ENCODE results near the gene PCSK5.

PCSK5 gene

DNA sequence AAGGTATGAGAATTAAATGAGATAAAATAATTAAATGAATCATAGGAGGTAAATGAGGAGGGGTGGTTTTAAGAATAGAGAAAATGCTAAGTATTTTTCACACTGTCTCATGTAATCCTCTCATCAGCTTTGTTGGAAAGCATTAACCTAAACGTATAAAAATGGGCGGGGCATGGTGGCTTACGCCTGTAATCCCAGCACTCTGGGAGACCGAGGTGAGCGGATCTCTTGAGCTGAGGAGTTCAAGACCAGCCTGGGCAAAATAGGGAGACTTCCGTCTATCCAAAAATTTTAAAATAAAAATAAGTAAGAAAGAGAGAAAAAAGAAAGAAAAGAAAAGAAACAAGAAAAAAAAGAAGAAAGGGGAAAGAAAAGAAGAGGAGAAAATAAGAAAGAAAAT lies 505.7 kb downstream of the PCSK5 start:
- no peak overlapping the region for H3K4me3 ChIP-seq (ENCODE audit: low read depth in 1 of 2, low read length in 1 of 2)
- H3K4me1 ChIP-seq (ENCODE audit: control insufficient read depth in 1 of 2, insufficient read depth in 1 of 2, low read depth in 1 of 2, low read length in 1 of 2), result peaks cover 17 to 19% of the 10 kb centered on the region in 2 experiments
- H3K27ac ChIP-seq, result no peak overlapping the region
- TF ChIP-seq, protein P1, sequence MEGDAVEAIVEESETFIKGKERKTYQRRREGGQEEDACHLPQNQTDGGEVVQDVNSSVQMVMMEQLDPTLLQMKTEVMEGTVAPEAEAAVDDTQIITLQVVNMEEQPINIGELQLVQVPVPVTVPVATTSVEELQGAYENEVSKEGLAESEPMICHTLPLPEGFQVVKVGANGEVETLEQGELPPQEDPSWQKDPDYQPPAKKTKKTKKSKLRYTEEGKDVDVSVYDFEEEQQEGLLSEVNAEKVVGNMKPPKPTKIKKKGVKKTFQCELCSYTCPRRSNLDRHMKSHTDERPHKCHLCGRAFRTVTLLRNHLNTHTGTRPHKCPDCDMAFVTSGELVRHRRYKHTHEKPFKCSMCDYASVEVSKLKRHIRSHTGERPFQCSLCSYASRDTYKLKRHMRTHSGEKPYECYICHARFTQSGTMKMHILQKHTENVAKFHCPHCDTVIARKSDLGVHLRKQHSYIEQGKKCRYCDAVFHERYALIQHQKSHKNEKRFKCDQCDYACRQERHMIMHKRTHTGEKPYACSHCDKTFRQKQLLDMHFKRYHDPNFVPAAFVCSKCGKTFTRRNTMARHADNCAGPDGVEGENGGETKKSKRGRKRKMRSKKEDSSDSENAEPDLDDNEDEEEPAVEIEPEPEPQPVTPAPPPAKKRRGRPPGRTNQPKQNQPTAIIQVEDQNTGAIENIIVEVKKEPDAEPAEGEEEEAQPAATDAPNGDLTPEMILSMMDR (IDR thresholded peaks at IDR 0.05), result no peak
- no peaks in the 10 kb centered on the region for H3K9me3 ChIP-seq
- H3K27me3 ChIP-seq, result no peaks in the 10 kb centered on the region
- H3K36me3 ChIP-seq, result no peaks in the 10 kb centered on the region

DNA sequence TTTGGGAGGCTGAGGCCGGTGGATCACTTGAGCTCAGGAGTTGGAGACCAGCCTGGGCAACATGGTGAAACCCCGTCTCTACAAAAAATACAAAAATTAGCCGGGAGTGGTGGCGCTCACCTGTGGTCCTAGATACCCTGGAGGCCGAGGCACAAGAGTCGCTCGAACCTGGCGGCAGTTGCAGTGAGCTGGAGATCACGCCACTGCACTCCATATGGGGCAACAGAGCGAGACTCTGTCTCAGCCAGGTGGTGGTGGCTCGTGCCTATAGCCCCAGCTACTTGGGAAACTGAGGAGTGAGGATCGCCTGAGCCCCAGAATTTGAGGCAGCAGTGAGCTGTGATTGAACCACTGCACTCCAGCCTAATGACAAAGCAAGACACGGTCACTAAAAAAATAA lies 506.1 kb downstream of the PCSK5 start:
- H3K36me3 ChIP-seq, result no peaks in the 10 kb centered on the region
- no peak overlapping the region for H3K27ac ChIP-seq
- H3K4me3 ChIP-seq (ENCODE audit: low read depth in 1 of 2, low read length in 1 of 2), result no peak overlapping the region
- no peaks in the 10 kb centered on the region for H3K9me3 ChIP-seq
- no peaks in the 10 kb centered on the region for H3K27me3 ChIP-seq
- peaks cover 17 to 19% of the 10 kb centered on the region in 2 experiments for H3K4me1 ChIP-seq (ENCODE audit: control insufficient read depth in 1 of 2, insufficient read depth in 1 of 2, low read depth in 1 of 2, low read length in 1 of 2)
- TF ChIP-seq, protein P1 (IDR thresholded peaks at IDR 0.05), result no peak

DNA sequence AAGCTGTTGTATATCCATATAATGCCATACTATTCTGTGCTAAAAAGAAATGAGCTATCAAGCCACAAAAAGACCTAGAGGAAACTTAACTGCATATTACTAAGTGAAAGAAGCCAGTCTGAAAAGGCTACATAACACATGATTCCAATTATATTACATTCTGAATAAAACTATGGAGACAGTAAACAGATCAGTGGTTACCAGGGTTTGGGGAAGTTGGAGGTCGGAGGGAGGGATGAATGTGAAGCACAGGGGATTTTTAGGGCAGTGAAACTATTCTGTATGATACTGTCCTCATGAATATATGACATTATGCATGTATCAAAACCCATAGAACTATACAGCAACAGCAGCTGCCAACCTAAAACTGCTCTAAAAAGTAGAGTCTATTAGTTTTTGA lies 509.4 kb downstream of the PCSK5 start:
- no peak overlapping the region for H3K4me3 ChIP-seq (ENCODE audit: low read depth in 1 of 2, low read length in 1 of 2)
- peaks cover 9 to 11% of the 10 kb centered on the region in 2 experiments for H3K4me1 ChIP-seq (ENCODE audit: control insufficient read depth in 1 of 2, insufficient read depth in 1 of 2, low read depth in 1 of 2, low read length in 1 of 2)
- H3K27ac ChIP-seq, result no peak overlapping the region
- TF ChIP-seq, protein P1 (IDR thresholded peaks at IDR 0.05), result no peak
- H3K9me3 ChIP-seq, result no peaks in the 10 kb centered on the region
- no peaks in the 10 kb centered on the region for H3K27me3 ChIP-seq
- H3K36me3 ChIP-seq, result no peaks in the 10 kb centered on the region

DNA sequence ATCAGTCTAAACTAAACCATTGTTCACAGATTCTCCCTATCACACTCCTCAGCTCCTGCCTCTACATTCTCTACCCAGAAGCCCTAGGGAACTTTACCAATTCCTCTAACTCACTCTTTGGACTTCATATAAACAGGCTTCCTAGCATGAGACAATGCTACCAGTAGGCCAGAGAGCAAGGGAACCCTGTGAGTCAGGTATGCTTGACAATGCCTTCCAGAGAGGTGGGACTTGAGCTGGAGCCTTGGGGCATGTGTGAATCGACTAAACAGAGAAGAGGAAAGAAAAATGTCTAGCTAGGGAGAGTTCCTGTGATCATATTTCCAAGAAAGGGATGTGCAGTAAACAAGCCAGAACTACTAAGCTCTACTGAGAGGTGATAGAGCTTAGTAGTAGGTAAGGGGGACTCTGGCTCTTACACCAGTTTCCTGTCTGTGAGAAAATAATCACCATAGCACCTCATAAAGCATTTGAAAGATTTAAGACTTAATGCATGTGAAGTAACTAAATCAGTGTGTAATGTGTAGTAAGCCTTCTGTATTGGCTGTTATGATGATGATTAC lies 510.1 kb downstream of the PCSK5 start:
- TF ChIP-seq, protein P1 (IDR thresholded peaks at IDR 0.05), result no peak
- Histone ChIP-seq H3K9me3 (no peaks in the 10 kb centered on the region), H3K4me1 (ENCODE audit: control insufficient read depth in 1 of 2, insufficient read depth in 1 of 2, low read depth in 1 of 2, low read length in 1 of 2) (peaks cover 2 to 4% of the 10 kb centered on the region in 2 experiments), H3K27ac (no peak overlapping the region), H3K4me3 (ENCODE audit: low read depth in 1 of 2, low read length in 1 of 2) (no peak overlapping the region), H3K27me3 (no peaks in the 10 kb centered on the region), H3K36me3 (no peaks in the 10 kb centered on the region)

DNA sequence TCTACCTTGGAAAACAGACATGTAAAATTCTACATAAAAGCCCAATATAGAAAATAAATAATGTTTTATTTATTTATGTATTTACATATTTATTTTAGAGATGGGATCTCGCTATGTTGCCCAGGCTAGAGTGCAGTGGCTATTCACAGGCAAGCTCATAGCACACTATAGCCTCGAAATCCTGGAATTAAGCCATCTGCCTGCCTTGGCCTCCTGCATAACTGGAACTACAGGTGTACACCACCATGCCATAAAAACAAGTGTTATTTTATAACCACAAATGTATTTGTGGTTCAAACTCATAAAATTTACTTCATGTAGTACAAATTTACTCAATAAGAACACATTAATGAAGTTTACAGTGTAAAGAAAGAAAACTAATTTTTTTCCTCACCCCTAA lies 510.7 kb downstream of the PCSK5 start:
- Histone ChIP-seq H3K4me1 (ENCODE audit: control insufficient read depth in 1 of 2, insufficient read depth in 1 of 2, low read depth in 1 of 2, low read length in 1 of 2) (no peaks in the 10 kb centered on the region), H3K27ac (no peak overlapping the region), H3K27me3 (no peaks in the 10 kb centered on the region), H3K9me3 (no peaks in the 10 kb centered on the region), H3K4me3 (ENCODE audit: low read depth in 1 of 2, low read length in 1 of 2) (no peak overlapping the region), H3K36me3 (no peaks in the 10 kb centered on the region)
- TF ChIP-seq, protein P1 (IDR thresholded peaks at IDR 0.05), result no peak
